ENCODE data around the gene ZGPAT. TPM values are rescaled to one million over a fixed set of nuclear protein-coding genes. Genes with fewer than 3 reads are reported as not detected.

ZGPAT gene
- total and polyA plus RNA-seq, 10 of the 15 experiments (the other 5 are each of a cell fraction or from before 2014, with no cell fraction given) = 0.58 to 52.9 (median 18.0) TPM

- TF ChIP-seq DPF2 (IDR thresholded peaks at IDR 0.05) (peak; percentile 53), ZBTB33 (IDR thresholded peaks at IDR 0.05) (no peak), IRF3 (IDR thresholded peaks at IDR 0.05) (no peak), WRNIP1 (IDR thresholded peaks at IDR 0.05; ENCODE audit: borderline replicate concordance, low read depth, low read length) (no peak), PKNOX1 (IDR thresholded peaks at IDR 0.05) (peak; percentile 23; the same call in 1 of the 2 replicates), IRF4 (IDR thresholded peaks at IDR 0.05; ENCODE audit: low read depth, low read length) (peak; percentile 61; the same call in 1 of the 2 replicates), IKZF2 (IDR thresholded peaks at IDR 0.05) (peak in 1 of 2 experiments; percentile 39; a peak in 1 of 4 replicates), EP300 (IDR thresholded peaks at IDR 0.05; ENCODE audit: borderline replicate concordance in 1 of 2, control insufficient read depth in 1 of 2, low read depth in 2 of 2, low read length in 2 of 2) (no peak), ASH2L (IDR thresholded peaks at IDR 0.05; ENCODE audit: borderline replicate concordance, low read depth) (no peak), NR2F1 (conservative IDR thresholded peaks at IDR 0.05) (no peak; the same call in 1 of the 2 replicates), PML (IDR thresholded peaks at IDR 0.05; ENCODE audit: low read length) (no peak), TCF3 (IDR thresholded peaks at IDR 0.05; ENCODE audit: borderline replicate concordance, insufficient read depth, low read depth, low read length) (peak; percentile 82; the same call in 1 of the 2 replicates), RFX5 (IDR thresholded peaks at IDR 0.05; ENCODE audit: low read depth, low read length) (no peak), POLR2A (IDR thresholded peaks at IDR 0.05; ENCODE audit: low read depth, low read length) (peak; percentile 47; the same call in 1 of the 2 replicates), SMAD5 (IDR thresholded peaks at IDR 0.05; ENCODE audit: low read depth) (no peak), PAX8 (IDR thresholded peaks at IDR 0.05) (no peak), ZNF592 (IDR thresholded peaks at IDR 0.05) (no peak), NFIC (IDR thresholded peaks at IDR 0.05; ENCODE audit: low read depth, low read length) (no peak), NR2C2 (IDR thresholded peaks at IDR 0.05; ENCODE audit: borderline replicate concordance, control insufficient read depth, insufficient read length, low read depth) (no peak), BHLHE40 (IDR thresholded peaks at IDR 0.05; ENCODE audit: borderline replicate concordance in 1 of 2, low read depth in 2 of 2, low read length in 1 of 2) (0 out of 4 replicates have a peak, but pooled peaks have one; percentile 4 to 50), RUNX3 (IDR thresholded peaks at IDR 0.05; ENCODE audit: low read length) (peak; percentile 50), CHD2 (IDR thresholded peaks at IDR 0.05; ENCODE audit: borderline replicate concordance, low read depth, low read length) (no peak), ZNF622 (IDR thresholded peaks at IDR 0.05) (no peak)
These were observed 29.3 kb downstream of the ZGPAT start (continued) for GRCh38 chr20:63736893-63737694.

Data from GM12878 (cell line).